ENCODE data around the gene LDAH.

Gene LDAH

DNA sequence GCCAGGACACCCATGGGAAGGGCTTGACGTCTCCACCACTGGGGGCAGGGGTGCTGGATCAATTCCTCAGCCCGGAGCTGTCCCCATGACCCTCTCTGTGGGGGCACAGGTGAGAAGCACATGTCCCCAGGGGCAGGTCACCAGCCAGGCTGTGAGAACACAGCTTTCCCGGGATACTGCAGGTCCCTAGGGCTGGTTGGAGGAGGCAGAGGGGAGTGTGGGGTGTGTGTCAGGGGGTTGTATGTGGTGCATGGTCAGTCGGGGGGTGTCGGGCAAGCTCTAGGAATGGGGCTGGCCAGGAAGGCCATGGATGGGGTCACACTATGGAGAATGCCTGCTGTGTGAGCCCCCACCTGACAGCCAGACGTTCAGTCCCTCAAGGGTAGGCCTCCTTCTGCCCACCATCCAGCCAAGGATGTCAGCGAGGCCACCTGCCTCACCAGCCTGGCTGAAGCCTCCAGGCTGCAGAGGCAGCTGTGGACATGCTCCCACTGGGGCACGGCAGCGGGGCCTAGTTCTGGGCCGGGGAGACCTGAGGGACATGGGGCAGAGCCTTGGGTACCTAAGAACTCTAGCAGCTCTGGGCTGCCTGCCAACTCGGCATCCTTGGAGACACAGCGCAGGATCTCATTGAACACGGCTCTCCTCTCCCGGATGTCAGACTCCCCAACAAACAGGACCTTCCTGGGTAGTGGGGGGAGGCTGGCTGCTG is 182.3 kb downstream of the LDAH start (continued):
- TF ChIP-seq ZNF354C (tag by site-specific recombination; IDR thresholded peaks at IDR 0.05; ENCODE audit: borderline replicate concordance, low read depth) (no peak), ZFP3 (tag by site-specific recombination; IDR thresholded peaks at IDR 0.05; ENCODE audit: low read depth) (no peak), GFI1B (tag by site-specific recombination; IDR thresholded peaks at IDR 0.05) (no peak), ZNF155 (tag by site-specific recombination; IDR thresholded peaks at IDR 0.05) (no peak), ZNF677 (tag by site-specific recombination; IDR thresholded peaks at IDR 0.05) (no peak)
- TF ChIP-seq, protein P1, sequence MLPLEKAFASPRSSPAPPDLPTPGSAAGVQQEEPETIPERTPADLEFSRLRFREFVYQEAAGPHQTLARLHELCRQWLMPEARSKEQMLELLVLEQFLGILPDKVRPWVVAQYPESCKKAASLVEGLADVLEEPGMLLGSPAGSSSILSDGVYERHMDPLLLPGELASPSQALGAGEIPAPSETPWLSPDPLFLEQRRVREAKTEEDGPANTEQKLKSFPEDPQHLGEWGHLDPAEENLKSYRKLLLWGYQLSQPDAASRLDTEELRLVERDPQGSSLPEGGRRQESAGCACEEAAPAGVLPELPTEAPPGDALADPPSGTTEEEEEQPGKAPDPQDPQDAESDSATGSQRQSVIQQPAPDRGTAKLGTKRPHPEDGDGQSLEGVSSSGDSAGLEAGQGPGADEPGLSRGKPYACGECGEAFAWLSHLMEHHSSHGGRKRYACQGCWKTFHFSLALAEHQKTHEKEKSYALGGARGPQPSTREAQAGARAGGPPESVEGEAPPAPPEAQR (tag by site-specific recombination; IDR thresholded peaks at IDR 0.05), result no peak

DNA sequence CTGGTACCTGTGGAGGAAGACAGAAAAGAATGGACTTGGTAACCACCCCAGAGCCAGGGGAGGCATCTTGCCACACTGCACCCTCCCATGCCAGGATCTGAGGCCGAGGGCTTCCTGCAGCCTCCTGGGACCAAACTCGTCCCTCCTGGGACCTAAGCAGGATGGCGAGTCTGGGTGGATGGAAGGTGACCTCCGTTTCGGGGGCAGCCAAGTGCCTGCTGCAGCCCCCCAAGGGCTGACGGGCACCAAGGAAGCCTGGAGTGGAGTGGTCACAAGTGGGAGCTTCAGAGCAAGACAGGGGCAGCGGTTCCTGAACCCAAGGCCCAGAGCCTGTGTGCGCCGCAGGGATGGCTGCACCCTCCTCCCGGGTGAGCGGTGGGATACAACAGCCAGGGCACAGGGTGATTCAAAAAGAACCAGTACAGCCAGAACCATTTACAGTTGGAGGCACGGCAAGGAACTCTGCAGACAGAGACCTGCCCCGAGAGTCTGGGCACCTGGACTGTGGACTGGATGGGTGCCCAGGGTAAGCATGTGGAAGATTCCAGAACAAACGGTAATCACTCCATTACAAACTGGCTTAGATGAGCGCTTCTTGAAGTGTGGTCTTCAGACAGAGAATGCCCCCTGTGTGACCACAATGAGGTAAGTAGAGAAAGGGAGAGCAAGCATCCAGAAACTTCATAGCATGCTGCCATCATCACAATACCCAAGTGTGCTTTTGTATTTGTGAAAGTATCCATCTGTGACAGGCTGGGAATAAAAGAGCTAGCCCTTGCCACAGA is 184.1 kb downstream of the LDAH start:
- no peak overlapping the region for H3K4me3 ChIP-seq (ENCODE audit: low read depth, low read length)
- 0 out of 2 replicates have a peak, but pooled peaks cover 5% of the 10 kb centered on the region for H3K4me1 ChIP-seq (ENCODE audit: control insufficient read depth, insufficient read depth, low read length)
- ChIA-PET CTCF (interaction anchor here (1.2 to 1.6 kb wide), 3 partner anchors 12 to 260 kb away, joined by 4 to 6 read pairs (median 5); no protein-coding TSS in a partner anchor), POLR2A (interaction anchor here (1.8 to 6.1 kb wide), 2 partner anchors 192 kb away, joined by 5 to 62 read pairs; partner anchors contain the start of gene RHOB)
- H3K36me3 ChIP-seq (ENCODE audit: control insufficient read depth in 2 of 2, insufficient read depth in 1 of 2, low read length in 2 of 2), result peaks cover 0 to 69% of the 10 kb centered on the region in 2 experiments; a peak in 1 of 3 replicates
- no peaks in the 10 kb centered on the region for H3K9me3 ChIP-seq (ENCODE audit: control insufficient read depth, insufficient read depth, low read depth, low read length)
- H3K27ac ChIP-seq (ENCODE audit: extremely low read depth, low read depth, low read length), result no peak overlapping the region
- TF ChIP-seq TCF7L2 (IDR thresholded peaks at IDR 0.05; ENCODE audit: borderline replicate concordance, low read depth, low read length), result no peak
- TF ChIP-seq, protein P2, sequence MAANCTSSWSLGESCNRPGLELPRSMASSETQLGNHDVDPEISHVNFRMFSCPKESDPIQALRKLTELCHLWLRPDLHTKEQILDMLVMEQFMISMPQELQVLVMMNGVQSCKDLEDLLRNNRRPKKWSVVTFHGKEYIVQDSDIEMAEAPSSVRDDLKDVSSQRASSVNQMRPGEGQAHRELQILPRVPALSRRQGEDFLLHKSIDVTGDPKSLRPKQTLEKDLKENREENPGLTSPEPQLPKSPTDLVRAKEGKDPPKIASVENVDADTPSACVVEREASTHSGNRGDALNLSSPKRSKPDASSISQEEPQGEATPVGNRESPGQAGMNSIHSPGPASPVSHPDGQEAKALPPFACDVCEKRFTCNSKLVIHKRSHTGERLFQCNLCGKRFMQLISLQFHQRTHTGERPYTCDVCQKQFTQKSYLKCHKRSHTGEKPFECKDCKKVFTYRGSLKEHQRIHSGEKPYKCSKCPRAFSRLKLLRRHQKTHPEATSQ (tag by site-specific recombination; IDR thresholded peaks at IDR 0.05), result no peak
- TF ChIP-seq, protein P3, sequence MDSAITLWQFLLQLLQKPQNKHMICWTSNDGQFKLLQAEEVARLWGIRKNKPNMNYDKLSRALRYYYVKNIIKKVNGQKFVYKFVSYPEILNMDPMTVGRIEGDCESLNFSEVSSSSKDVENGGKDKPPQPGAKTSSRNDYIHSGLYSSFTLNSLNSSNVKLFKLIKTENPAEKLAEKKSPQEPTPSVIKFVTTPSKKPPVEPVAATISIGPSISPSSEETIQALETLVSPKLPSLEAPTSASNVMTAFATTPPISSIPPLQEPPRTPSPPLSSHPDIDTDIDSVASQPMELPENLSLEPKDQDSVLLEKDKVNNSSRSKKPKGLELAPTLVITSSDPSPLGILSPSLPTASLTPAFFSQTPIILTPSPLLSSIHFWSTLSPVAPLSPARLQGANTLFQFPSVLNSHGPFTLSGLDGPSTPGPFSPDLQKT (IDR thresholded peaks at IDR 0.05; ENCODE audit: borderline replicate concordance, low read depth, low read length), result no peak

DNA sequence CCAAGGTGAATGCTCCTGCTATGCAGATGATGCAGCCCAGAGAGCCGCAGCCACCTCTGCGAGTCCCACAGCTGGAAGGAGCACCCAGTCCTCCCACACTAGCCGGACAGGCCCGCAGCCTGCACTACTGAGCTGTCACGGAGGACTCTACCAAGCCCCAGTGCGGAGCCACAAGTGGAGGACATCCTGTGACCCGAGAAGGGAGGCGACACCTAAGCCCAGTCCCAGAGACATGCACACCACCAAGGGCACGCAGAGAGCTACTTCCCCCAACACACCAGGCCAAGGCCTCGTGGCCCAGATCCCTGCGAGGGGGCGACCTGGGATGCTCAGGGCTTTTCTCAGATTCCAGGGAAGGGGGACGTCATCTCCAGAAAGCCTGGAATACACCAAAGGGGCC is 184.9 kb downstream of the LDAH start:
- Histone ChIP-seq H3K27ac (ENCODE audit: extremely low read depth, low read depth, low read length) (no peak overlapping the region), H3K9me3 (ENCODE audit: control insufficient read depth, insufficient read depth, low read depth, low read length) (no peaks in the 10 kb centered on the region), H3K36me3 (ENCODE audit: control insufficient read depth in 2 of 2, insufficient read depth in 1 of 2, low read length in 2 of 2) (peaks cover 0 to 68% of the 10 kb centered on the region in 2 experiments; a peak in 1 of 3 replicates), H3K4me1 (ENCODE audit: control insufficient read depth, insufficient read depth, low read length) (0 out of 2 replicates have a peak, but pooled peaks cover 5% of the 10 kb centered on the region), H3K4me3 (ENCODE audit: low read depth, low read length) (no peak overlapping the region)
- POLR2A ChIA-PET, result interaction anchor here (1.8 kb wide), 1 partner anchor 191 kb away, joined by 5 read pairs; the partner anchor contains the start of gene RHOB
- CTCF ChIA-PET, result interaction anchor here (0.6 to 0.9 kb wide), 3 partner anchors 13 to 185 kb away, joined by 3 read pairs; partner anchors contain the start of gene HS1BP3
- TF ChIP-seq ZNF366 (tag by site-specific recombination; conservative IDR thresholded peaks at IDR 0.05) (no peak), ZIC2 (tag by site-specific recombination; IDR thresholded peaks at IDR 0.05) (no peak), ZNF571 (tag by site-specific recombination; IDR thresholded peaks at IDR 0.05) (no peak), ZNF76 (tag by site-specific recombination; IDR thresholded peaks at IDR 0.05; ENCODE audit: borderline replicate concordance, low read depth) (no peak), ZNF843 (tag by site-specific recombination; IDR thresholded peaks at IDR 0.05) (no peak), ZNF175 (tag by site-specific recombination; IDR thresholded peaks at IDR 0.05) (no peak), ZBTB21 (tag by site-specific recombination; IDR thresholded peaks at IDR 0.05) (no peak), KLF8 (tag by site-specific recombination; IDR thresholded peaks at IDR 0.05) (no peak), ZNF624 (tag by site-specific recombination; IDR thresholded peaks at IDR 0.05) (no peak), ZNF404 (tag by site-specific recombination; IDR thresholded peaks at IDR 0.05) (no peak), ZNF132 (tag by site-specific recombination; IDR thresholded peaks at IDR 0.05; ENCODE audit: borderline replicate concordance) (no peak), ZNF302 (tag by site-specific recombination; IDR thresholded peaks at IDR 0.05; ENCODE audit: low read depth) (no peak), BCL11A (tag by site-specific recombination; IDR thresholded peaks at IDR 0.05; ENCODE audit: low read depth) (no peak), SCRT1 (tag by site-specific recombination; IDR thresholded peaks at IDR 0.05; ENCODE audit: borderline replicate concordance) (no peak)
- TF ChIP-seq, protein P4, sequence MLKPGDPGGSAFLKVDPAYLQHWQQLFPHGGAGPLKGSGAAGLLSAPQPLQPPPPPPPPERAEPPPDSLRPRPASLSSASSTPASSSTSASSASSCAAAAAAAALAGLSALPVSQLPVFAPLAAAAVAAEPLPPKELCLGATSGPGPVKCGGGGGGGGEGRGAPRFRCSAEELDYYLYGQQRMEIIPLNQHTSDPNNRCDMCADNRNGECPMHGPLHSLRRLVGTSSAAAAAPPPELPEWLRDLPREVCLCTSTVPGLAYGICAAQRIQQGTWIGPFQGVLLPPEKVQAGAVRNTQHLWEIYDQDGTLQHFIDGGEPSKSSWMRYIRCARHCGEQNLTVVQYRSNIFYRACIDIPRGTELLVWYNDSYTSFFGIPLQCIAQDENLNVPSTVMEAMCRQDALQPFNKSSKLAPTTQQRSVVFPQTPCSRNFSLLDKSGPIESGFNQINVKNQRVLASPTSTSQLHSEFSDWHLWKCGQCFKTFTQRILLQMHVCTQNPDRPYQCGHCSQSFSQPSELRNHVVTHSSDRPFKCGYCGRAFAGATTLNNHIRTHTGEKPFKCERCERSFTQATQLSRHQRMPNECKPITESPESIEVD (tag by site-specific recombination; IDR thresholded peaks at IDR 0.05), result no peak
- TF ChIP-seq, protein P5, sequence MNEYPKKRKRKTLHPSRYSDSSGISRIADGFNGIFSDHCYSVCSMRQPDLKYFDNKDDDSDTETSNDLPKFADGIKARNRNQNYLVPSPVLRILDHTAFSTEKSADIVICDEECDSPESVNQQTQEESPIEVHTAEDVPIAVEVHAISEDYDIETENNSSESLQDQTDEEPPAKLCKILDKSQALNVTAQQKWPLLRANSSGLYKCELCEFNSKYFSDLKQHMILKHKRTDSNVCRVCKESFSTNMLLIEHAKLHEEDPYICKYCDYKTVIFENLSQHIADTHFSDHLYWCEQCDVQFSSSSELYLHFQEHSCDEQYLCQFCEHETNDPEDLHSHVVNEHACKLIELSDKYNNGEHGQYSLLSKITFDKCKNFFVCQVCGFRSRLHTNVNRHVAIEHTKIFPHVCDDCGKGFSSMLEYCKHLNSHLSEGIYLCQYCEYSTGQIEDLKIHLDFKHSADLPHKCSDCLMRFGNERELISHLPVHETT (tag by site-specific recombination; IDR thresholded peaks at IDR 0.05), result no peak
